C4-2B (cell line): ENCODE data around the gene HSD17B11.

Experiments used
- ZFX ChIP-seq: fragments of 450-650 bp; IDR thresholded peaks from 2 replicates; pipeline ENCODE4 v1.6.1; 2017
- TF ChIP-seq, protein P1 (sequence below): fragments of 450-650 bp; conservative IDR thresholded peaks from 2 replicates; pipeline ENCODE4 v1.5.1; 2017; ENCODE audit warnings: mild to moderate bottlenecking

DNA sequence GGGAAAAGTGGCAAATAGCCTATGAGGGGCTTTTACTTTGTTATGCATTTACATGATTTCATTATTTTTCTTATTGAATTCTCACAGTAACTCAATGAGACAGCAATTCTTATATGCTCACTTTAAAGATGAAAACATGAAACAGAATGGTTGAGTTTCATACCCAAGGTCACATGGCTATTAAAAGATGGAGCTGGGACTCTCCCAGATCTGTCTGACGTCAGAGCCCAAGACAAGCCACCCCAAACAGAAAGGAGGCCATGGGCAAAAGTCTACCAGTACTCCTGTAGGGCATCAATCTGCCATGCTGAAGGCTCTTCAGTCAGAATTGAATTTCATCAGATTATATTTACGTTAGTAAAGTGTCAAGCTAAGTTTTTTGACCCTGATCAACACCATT is 13.2 kb downstream of the HSD17B11 start:
- TF ChIP-seq, protein P1, sequence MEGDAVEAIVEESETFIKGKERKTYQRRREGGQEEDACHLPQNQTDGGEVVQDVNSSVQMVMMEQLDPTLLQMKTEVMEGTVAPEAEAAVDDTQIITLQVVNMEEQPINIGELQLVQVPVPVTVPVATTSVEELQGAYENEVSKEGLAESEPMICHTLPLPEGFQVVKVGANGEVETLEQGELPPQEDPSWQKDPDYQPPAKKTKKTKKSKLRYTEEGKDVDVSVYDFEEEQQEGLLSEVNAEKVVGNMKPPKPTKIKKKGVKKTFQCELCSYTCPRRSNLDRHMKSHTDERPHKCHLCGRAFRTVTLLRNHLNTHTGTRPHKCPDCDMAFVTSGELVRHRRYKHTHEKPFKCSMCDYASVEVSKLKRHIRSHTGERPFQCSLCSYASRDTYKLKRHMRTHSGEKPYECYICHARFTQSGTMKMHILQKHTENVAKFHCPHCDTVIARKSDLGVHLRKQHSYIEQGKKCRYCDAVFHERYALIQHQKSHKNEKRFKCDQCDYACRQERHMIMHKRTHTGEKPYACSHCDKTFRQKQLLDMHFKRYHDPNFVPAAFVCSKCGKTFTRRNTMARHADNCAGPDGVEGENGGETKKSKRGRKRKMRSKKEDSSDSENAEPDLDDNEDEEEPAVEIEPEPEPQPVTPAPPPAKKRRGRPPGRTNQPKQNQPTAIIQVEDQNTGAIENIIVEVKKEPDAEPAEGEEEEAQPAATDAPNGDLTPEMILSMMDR, result no peak
- no peak for TF ChIP-seq ZFX
